ENCODE measurements around the gene KATNB1. TPM values are rescaled to one million over a fixed set of nuclear protein-coding genes. Genes with fewer than 3 reads are reported as not detected.

Gene KATNB1
- total RNA-seq, 1 experiment from 2014 or later, result 37.7 TPM

DNA sequence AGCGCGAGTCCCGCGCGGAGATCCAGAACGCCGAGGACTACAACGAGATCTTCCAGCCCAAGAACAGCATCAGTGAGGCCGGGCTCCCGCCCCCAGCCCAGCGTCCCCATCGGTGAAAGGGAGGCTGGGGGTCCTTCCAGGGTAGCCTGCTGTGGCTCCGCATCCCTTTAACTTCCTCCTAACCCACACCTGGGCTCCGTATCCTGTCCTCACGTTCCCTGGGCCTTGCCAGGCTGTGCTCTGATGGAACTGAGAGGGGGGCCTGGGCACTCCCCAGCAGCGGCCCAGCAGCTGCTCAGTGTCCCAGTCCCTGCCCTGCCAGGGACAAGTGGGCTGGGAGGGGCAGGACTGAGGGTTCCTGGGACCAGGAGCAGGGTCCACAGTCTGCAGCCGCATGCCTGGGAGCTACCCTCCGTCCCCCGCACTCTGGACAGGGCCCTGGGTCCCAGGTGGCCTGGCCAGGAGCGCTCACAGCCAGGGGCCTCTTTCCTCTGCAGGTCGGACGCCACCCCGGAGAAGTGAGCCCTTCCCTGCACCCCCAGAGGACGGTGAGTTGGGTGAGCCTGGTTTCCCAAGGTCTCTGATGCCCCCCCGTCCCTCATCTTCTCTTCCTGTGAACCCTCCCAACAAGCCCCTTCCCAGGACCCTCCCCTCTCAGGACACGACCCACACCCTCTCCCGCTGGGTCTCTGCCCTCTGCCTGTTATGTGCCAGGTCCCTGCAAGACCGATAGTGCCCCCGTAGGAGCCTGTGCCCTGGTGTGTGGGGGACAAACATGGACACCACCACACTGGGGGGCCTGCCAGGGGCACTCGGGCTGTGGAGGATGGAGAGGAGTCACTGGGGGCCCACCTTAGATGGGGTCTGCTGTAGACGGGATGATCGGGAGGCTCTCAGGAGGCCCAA lies 18.1 kb downstream of the KATNB1 start:
- no peak for DNase-seq
- Histone ChIP-seq H3K27me3 (ENCODE audit: low read length) (no peaks in the 10 kb centered on the region), H3K4me3 (ENCODE audit: low read length) (no peak overlapping the region), H3F3A (ENCODE audit: low read length, unreplicated experiment) (no peaks in the 10 kb centered on the region), H3K36me3 (ENCODE audit: low read depth, low read length) (no peaks in the 10 kb centered on the region), H3K27ac (ENCODE audit: low read length) (no peak overlapping the region), H3K9ac (ENCODE audit: low read length) (no peak overlapping the region), H3K4me2 (ENCODE audit: low read length) (no peak overlapping the region), H2AFZ (ENCODE audit: low read length) (no peak overlapping the region), H3K9me3 (ENCODE audit: low read length) (no peaks in the 10 kb centered on the region), H3K79me2 (ENCODE audit: low read length) (no peaks in the 10 kb centered on the region), H4K20me1 (ENCODE audit: low read length) (no peaks in the 10 kb centered on the region), H3K4me1 (ENCODE audit: insufficient read depth, low read length) (no peaks in the 10 kb centered on the region), H3K9me2 (replicated peaks; ENCODE audit: low read length) (no peaks in the 10 kb centered on the region)
- TF ChIP-seq, protein P1, sequence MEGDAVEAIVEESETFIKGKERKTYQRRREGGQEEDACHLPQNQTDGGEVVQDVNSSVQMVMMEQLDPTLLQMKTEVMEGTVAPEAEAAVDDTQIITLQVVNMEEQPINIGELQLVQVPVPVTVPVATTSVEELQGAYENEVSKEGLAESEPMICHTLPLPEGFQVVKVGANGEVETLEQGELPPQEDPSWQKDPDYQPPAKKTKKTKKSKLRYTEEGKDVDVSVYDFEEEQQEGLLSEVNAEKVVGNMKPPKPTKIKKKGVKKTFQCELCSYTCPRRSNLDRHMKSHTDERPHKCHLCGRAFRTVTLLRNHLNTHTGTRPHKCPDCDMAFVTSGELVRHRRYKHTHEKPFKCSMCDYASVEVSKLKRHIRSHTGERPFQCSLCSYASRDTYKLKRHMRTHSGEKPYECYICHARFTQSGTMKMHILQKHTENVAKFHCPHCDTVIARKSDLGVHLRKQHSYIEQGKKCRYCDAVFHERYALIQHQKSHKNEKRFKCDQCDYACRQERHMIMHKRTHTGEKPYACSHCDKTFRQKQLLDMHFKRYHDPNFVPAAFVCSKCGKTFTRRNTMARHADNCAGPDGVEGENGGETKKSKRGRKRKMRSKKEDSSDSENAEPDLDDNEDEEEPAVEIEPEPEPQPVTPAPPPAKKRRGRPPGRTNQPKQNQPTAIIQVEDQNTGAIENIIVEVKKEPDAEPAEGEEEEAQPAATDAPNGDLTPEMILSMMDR (conservative IDR thresholded peaks at IDR 0.05; ENCODE audit: low read depth, low read length), result no peak
- TF ChIP-seq EZH2phosphoT487 (IDR thresholded peaks at IDR 0.05; ENCODE audit: borderline replicate concordance, low read length) (no peak), EZH2 (IDR thresholded peaks at IDR 0.05; ENCODE audit: low read length, unreplicated experiment) (no peak)
- ChIA-PET POLR2A (ENCODE audit: unreplicated experiment) (no interaction called here), CTCF (no interaction called here)
- ATAC-seq, result no peak
- intact Hi-C loops (cut with micrococcal nuclease), result no loop called here
- no TSS peak for BruUV-seq (replicated peaks)

DNA sequence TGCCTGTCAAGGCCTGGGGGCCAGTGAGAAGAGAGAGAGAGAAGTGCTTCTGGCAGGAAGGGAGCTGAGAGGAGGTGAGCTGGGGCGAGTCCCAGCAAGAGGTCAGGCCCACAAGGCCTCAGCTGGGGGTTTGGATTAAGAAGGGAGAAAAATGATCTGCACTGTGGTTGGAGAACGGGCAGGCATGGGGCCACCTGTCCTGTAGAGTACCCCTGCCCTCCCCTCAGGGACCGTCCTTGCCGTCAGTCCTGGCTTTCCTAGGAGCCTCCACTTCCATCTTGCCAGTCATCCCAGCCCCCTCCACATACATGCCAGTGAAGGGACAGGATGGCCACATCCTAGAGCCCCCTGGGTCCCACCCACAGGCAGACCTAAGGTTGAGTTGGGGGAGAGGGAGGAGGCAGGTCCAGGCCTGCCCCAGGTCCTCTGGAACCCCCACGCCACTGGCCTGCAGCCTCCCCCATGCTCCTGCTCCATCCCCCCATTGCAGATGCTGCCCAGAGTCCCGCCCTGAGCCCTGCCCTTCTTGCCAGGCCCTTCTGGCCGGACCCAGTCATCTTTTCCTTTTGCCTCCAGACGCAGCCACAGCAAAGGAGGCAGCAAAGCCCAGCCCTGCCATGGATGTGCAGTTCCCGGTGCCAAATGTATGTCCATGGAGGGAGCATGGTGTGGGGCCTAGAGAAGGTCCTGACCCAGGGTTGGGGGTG lies 18.9 kb downstream of the KATNB1 start:
- ATAC-seq, result no peak
- no peaks in the 10 kb centered on the region for H3K9me2 ChIP-seq (replicated peaks; ENCODE audit: low read length)
- H3K9ac ChIP-seq (ENCODE audit: low read length), result no peak overlapping the region

More for the DNA sequence above, 18.9 kb downstream of the KATNB1 start:
- H3K27me3 ChIP-seq (ENCODE audit: low read length), result no peaks in the 10 kb centered on the region
- ChIA-PET POLR2A (ENCODE audit: unreplicated experiment) (no interaction called here), CTCF (no interaction called here)
- H3F3A ChIP-seq (ENCODE audit: low read length, unreplicated experiment), result no peaks in the 10 kb centered on the region
- H3K9me3 ChIP-seq (ENCODE audit: low read length), result no peaks in the 10 kb centered on the region
- TF ChIP-seq, protein P1 (conservative IDR thresholded peaks at IDR 0.05; ENCODE audit: low read depth, low read length), result no peak
- TF ChIP-seq EZH2phosphoT487 (IDR thresholded peaks at IDR 0.05; ENCODE audit: borderline replicate concordance, low read length) (no peak), EZH2 (IDR thresholded peaks at IDR 0.05; ENCODE audit: low read length, unreplicated experiment) (no peak)
- no peak overlapping the region for H3K4me2 ChIP-seq (ENCODE audit: low read length)
- no peaks in the 10 kb centered on the region for H3K4me1 ChIP-seq (ENCODE audit: insufficient read depth, low read length)
- DNase-seq, result no peak
- H3K27ac ChIP-seq (ENCODE audit: low read length), result no peak overlapping the region
- intact Hi-C loops (cut with micrococcal nuclease), result no loop called here
- no TSS peak for BruUV-seq (replicated peaks)
- no peak overlapping the region for H2AFZ ChIP-seq (ENCODE audit: low read length)
- H3K79me2 ChIP-seq (ENCODE audit: low read length), result no peaks in the 10 kb centered on the region
- no peaks in the 10 kb centered on the region for H3K36me3 ChIP-seq (ENCODE audit: low read depth, low read length)
- no peaks in the 10 kb centered on the region for H4K20me1 ChIP-seq (ENCODE audit: low read length)
- no peak overlapping the region for H3K4me3 ChIP-seq (ENCODE audit: low read length)
